K562 (cell line): Measurements from ENCODE around the gene PSMB8. TPM values are rescaled to one million over a fixed set of nuclear protein-coding genes. Genes with fewer than 3 reads are reported as not detected.

Experiments used
- BCL6 ChIP-seq: fragments of 250-450 bp; sonication (Bioruptor Pico); IDR thresholded peaks from 2 replicates; pipeline ENCODE4 v1.4.0; 2020
- BDP1 ChIP-seq: IDR thresholded peaks from 3 replicates; pipeline ENCODE4 v1.6.1; 2011; ENCODE audit not compliant: insufficient read length, insufficient read depth
- CTCF ChIP-seq, 3 experiments: IDR thresholded peaks in 2 of 3; conservative IDR thresholded peaks in 1 of 3; 2 replicates each; pipeline ENCODE4 v1.5.1; 2011 to 2012; ENCODE audit warnings: low read length in 3 of 3, mild to moderate bottlenecking in 3 of 3, control low read depth in 2 of 3, improper control_type of control experiment in 1 of 3, inconsistent platforms in 1 of 3, low read depth in 1 of 3, mixed read lengths in 1 of 3, moderate library complexity in 1 of 3; ENCODE audit not compliant: insufficient read depth in 2 of 3
- PCBP2 ChIP-seq: fragments of 200-400 bp; formaldehyde crosslinking; IDR thresholded peaks from 2 replicates; pipeline ENCODE4 v1.6.1; 2018; ENCODE audit warnings: low read length, low read depth, mild to moderate bottlenecking, moderate library complexity; ENCODE audit not compliant: poor library complexity, severe bottlenecking
- SMC3 ChIP-seq: conservative IDR thresholded peaks from 2 replicates; pipeline ENCODE4 v1.6.1; 2011; ENCODE audit warnings: low read depth, low read length, improper control_type of control experiment; ENCODE audit not compliant: insufficient read depth
- ZEB2 ChIP-seq: fragments of 450-650 bp; IDR thresholded peaks from 2 replicates; pipeline ENCODE4 v1.6.1; 2016
- polyA plus RNA-seq, 8 experiments: library from polyadenylated mRNA; depleted of rRNA in 4 of 8; stranded (reverse) in 5 of 8; unstranded in 3 of 8; fragments of >200 nt; fragmentation: Nextera tagmentation in 2 of 8; fragmentation: Illumina TruSeq in 1 of 8; extraction: Ambion mirVana in 2 of 8; extraction: Trizol in 1 of 8; gene quantifications; 2 replicates each; pipeline versions ENCODE4 v1.2.1 to v1.2.3, GENCODE V29; 2011 to 2014; ENCODE audit warnings: inconsistent platforms in 1 of 8, missing spikeins in 1 of 8
- total RNA-seq, 7 experiments: library from RNA; depleted of rRNA in 6 of 7; stranded (reverse); fragments of >200 nt in 6 of 7; fragmentation: Illumina TruSeq in 2 of 7; extraction: Trizol in 2 of 7; gene quantifications; 2 replicates each; pipeline versions ENCODE4 v1.2.1 to v1.2.3, GENCODE V29; 2011 to 2021; ENCODE audit warnings: low replicate concordance in 1 of 7
- TF ChIP-seq, protein P1 (sequence below): fragments of 450-650 bp; formaldehyde crosslinking; IDR thresholded peaks from 2 replicates; pipeline ENCODE4 v1.4.0; 2020; ENCODE audit warnings: mild to moderate bottlenecking, moderate library complexity
- TF ChIP-seq, protein P2 (sequence below): sonication (generic); IDR thresholded peaks from 2 replicates; pipeline ENCODE4 v1.6.1; 2016
- TF ChIP-seq, protein P3 (sequence below): fragments of 450-650 bp; IDR thresholded peaks from 2 replicates; pipeline ENCODE4 v1.6.1; 2017; ENCODE audit warnings: mild to moderate bottlenecking, moderate library complexity
- TF ChIP-seq, protein P4 (sequence below): fragments of 200-800 bp; sonication (Bioruptor generic); IDR thresholded peaks from 2 replicates; pipeline ENCODE4 v1.6.1; 2016; ENCODE audit warnings: missing genetic modification characterization, missing compliant biosample characterization

Gene PSMB8
- total and polyA plus RNA-seq, 9 of the 15 experiments (the other 6 are each of a cell fraction or from before 2014, with no cell fraction given): 0.71 to 4.0 (median 2.4) TPM

- TF ChIP-seq, protein P1, sequence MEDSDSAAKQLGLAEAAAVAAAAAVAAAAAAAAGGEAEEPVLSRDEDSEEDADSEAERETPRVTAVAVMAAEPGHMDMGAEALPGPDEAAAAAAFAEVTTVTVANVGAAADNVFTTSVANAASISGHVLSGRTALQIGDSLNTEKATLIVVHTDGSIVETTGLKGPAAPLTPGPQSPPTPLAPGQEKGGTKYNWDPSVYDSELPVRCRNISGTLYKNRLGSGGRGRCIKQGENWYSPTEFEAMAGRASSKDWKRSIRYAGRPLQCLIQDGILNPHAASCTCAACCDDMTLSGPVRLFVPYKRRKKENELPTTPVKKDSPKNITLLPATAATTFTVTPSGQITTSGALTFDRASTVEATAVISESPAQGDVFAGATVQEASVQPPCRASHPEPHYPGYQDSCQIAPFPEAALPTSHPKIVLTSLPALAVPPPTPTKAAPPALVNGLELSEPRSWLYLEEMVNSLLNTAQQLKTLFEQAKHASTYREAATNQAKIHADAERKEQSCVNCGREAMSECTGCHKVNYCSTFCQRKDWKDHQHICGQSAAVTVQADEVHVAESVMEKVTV (CRISPR knock-in tag): 0 out of 2 replicates have a peak, but pooled peaks have one; percentile 23
- no peak for TF ChIP-seq ZEB2
- TF ChIP-seq, protein P2, sequence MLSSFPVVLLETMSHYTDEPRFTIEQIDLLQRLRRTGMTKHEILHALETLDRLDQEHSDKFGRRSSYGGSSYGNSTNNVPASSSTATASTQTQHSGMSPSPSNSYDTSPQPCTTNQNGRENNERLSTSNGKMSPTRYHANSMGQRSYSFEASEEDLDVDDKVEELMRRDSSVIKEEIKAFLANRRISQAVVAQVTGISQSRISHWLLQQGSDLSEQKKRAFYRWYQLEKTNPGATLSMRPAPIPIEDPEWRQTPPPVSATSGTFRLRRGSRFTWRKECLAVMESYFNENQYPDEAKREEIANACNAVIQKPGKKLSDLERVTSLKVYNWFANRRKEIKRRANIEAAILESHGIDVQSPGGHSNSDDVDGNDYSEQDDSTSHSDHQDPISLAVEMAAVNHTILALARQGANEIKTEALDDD: no peak
- TF ChIP-seq, protein P3, sequence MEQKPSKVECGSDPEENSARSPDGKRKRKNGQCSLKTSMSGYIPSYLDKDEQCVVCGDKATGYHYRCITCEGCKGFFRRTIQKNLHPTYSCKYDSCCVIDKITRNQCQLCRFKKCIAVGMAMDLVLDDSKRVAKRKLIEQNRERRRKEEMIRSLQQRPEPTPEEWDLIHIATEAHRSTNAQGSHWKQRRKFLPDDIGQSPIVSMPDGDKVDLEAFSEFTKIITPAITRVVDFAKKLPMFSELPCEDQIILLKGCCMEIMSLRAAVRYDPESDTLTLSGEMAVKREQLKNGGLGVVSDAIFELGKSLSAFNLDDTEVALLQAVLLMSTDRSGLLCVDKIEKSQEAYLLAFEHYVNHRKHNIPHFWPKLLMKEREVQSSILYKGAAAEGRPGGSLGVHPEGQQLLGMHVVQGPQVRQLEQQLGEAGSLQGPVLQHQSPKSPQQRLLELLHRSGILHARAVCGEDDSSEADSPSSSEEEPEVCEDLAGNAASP: no peak
- no peak for TF ChIP-seq PCBP2
- TF ChIP-seq CTCF (IDR thresholded peaks at IDR 0.05 in 2 of 3, conservative IDR thresholded peaks at IDR 0.05 in 1 of 3; ENCODE audit: insufficient read depth in 2 of 3, low read depth in 1 of 3, low read length in 3 of 3): peak; percentile 46 to 65 (median 46); a peak in 4 of 6 replicates
- 0 out of 2 replicates have a peak, but pooled peaks have one; percentile 27 for TF ChIP-seq SMC3
- no peak for TF ChIP-seq BDP1
- TF ChIP-seq, protein P4, sequence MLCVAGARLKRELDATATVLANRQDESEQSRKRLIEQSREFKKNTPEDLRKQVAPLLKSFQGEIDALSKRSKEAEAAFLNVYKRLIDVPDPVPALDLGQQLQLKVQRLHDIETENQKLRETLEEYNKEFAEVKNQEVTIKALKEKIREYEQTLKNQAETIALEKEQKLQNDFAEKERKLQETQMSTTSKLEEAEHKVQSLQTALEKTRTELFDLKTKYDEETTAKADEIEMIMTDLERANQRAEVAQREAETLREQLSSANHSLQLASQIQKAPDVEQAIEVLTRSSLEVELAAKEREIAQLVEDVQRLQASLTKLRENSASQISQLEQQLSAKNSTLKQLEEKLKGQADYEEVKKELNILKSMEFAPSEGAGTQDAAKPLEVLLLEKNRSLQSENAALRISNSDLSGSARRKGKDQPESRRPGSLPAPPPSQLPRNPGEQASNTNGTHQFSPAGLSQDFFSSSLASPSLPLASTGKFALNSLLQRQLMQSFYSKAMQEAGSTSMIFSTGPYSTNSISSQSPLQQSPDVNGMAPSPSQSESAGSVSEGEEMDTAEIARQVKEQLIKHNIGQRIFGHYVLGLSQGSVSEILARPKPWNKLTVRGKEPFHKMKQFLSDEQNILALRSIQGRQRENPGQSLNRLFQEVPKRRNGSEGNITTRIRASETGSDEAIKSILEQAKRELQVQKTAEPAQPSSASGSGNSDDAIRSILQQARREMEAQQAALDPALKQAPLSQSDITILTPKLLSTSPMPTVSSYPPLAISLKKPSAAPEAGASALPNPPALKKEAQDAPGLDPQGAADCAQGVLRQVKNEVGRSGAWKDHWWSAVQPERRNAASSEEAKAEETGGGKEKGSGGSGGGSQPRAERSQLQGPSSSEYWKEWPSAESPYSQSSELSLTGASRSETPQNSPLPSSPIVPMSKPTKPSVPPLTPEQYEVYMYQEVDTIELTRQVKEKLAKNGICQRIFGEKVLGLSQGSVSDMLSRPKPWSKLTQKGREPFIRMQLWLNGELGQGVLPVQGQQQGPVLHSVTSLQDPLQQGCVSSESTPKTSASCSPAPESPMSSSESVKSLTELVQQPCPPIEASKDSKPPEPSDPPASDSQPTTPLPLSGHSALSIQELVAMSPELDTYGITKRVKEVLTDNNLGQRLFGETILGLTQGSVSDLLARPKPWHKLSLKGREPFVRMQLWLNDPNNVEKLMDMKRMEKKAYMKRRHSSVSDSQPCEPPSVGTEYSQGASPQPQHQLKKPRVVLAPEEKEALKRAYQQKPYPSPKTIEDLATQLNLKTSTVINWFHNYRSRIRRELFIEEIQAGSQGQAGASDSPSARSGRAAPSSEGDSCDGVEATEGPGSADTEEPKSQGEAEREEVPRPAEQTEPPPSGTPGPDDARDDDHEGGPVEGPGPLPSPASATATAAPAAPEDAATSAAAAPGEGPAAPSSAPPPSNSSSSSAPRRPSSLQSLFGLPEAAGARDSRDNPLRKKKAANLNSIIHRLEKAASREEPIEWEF (CRISPR knock-in tag): no peak
- no peak for TF ChIP-seq BCL6 (CRISPR knock-in tag)
Measured at GRCh38 chr6:32825966-32826365, 17.9 kb downstream of the PSMB8 start (continued).
